Loucy (cell line): ENCODE data around the gene TACC2.

Experiments used
- H2AFZ ChIP-seq: fragments of 200-600 bp; sonication (generic); 2 replicates; pipeline ENCODE4 v1.6.0; 2016; ENCODE audit warnings: antibody characterized with exemption, mild to moderate bottlenecking, low read length, moderate library complexity
- H3F3A ChIP-seq: fragments of 200-600 bp; 2 replicates; pipeline ENCODE4 v1.6.0; 2016; ENCODE audit warnings: antibody characterized with exemption, low read depth, mild to moderate bottlenecking
- H3K27me3 ChIP-seq: fragments of 200-600 bp; sonication (generic); 2 replicates; pipeline ENCODE4 v1.6.1; 2014; ENCODE audit warnings: low read length, mild to moderate bottlenecking; ENCODE audit not compliant: insufficient read depth, poor library complexity, severe bottlenecking
- H3K36me3 ChIP-seq: fragments of 200-600 bp; sonication (generic); 2 replicates; pipeline ENCODE4 v1.6.1; 2016; ENCODE audit warnings: low read length; ENCODE audit not compliant: insufficient read depth
- H3K4me1 ChIP-seq: fragments of 200-600 bp; sonication (generic); 2 replicates; pipeline ENCODE4 v1.5.1; 2014; ENCODE audit warnings: low read length, mild to moderate bottlenecking; ENCODE audit not compliant: insufficient read depth, poor library complexity, severe bottlenecking
- H3K4me2 ChIP-seq: fragments of 200-600 bp; sonication (generic); 2 replicates; pipeline ENCODE4 v1.6.0; 2014; ENCODE audit warnings: antibody characterized with exemption, low read length, low read depth, mild to moderate bottlenecking; ENCODE audit not compliant: poor library complexity, severe bottlenecking
- H3K4me3 ChIP-seq: fragments of 200-600 bp; sonication (generic); 2 replicates; pipeline ENCODE4 v1.5.1; 2014; ENCODE audit warnings: low read length, mild to moderate bottlenecking, mixed read lengths; ENCODE audit not compliant: poor library complexity, severe bottlenecking
- H3K79me2 ChIP-seq: fragments of 200-600 bp; sonication (generic); 2 replicates; pipeline ENCODE4 v1.6.1; 2014; ENCODE audit warnings: low read length; ENCODE audit not compliant: insufficient read depth
- H3K9ac ChIP-seq: fragments of 200-600 bp; sonication (generic); 2 replicates; pipeline ENCODE4 v1.6.0; 2014; ENCODE audit warnings: mild to moderate bottlenecking, low read depth, low read length, moderate library complexity; ENCODE audit not compliant: poor library complexity, severe bottlenecking
- H3K9me2 ChIP-seq: fragments of 200-600 bp; sonication (generic); replicated peaks from 2 replicates; pipeline ENCODE4 v1.6.1; 2016; ENCODE audit warnings: low read depth, low read length, mixed read lengths
- H3K9me3 ChIP-seq: fragments of 200-600 bp; sonication (generic); 2 replicates; pipeline ENCODE4 v1.6.1; 2014; ENCODE audit warnings: mild to moderate bottlenecking, antibody characterized with exemption, low read length, low read depth; ENCODE audit not compliant: insufficient read depth
- H4K20me1 ChIP-seq: fragments of 200-600 bp; sonication (generic); 2 replicates; pipeline ENCODE4 v1.6.0; 2014; ENCODE audit warnings: antibody characterized with exemption, low read length, mild to moderate bottlenecking; ENCODE audit not compliant: insufficient read depth, poor library complexity, severe bottlenecking
- EZH2phosphoT487 ChIP-seq: fragments of 200-600 bp; IDR thresholded peaks from 2 replicates; pipeline ENCODE4 v1.6.1; 2018; ENCODE audit warnings: antibody characterized with exemption, mild to moderate bottlenecking, moderate library complexity, borderline replicate concordance
- TF ChIP-seq, protein P1 (sequence below): fragments of 200-600 bp; sonication (generic); conservative IDR thresholded peaks from 2 replicates; pipeline ENCODE4 v1.5.1; 2014; ENCODE audit warnings: mild to moderate bottlenecking, antibody characterized with exemption, low read length

Gene TACC2

DNA sequence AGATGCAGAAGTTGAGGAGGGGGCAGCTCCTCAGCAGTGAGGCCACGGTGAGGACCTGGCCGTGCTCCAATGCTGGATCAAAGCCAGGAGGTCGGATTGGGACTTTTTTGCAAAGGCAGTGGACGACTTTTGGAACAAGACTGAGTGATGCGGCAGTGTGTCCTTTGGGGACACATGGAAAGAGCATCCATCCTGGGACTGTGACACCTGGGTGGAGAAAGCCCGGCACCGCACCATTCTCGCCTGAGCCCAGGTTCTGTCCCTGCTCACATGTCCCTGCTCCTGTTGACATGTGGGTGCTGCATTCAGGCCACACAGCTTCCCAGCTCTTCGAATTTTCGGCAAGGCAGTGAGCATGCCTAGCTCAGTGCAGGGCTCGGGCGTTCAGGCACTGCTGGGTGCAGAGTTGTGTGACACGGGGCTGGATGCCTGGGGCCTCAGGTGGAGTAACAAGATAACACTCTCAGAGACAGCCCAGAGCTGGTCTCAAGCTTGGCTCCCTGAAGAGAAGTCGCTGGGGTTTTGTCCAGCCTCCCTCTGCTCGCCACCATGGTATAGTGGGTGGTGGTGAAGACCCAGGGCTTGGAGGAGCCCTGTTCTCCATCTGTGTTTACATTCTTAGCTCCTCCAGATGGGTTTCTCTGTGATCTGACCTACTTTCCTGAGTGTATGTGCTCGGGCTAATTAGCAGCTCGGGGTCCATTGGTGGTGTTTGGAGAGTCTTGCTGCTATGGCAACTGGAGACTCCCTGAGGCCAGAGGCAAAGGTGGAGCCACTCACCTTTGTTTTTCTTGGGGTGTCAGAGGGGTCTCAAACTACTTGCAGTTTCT is 170.4 kb downstream of the TACC2 start:
- Histone ChIP-seq H3K4me3 (no peak overlapping the region), H3K27me3 (no peaks in the 10 kb centered on the region), H4K20me1 (no peaks in the 10 kb centered on the region), H3K9me2 (no peaks in the 10 kb centered on the region), H3K36me3 (no peaks in the 10 kb centered on the region), H2AFZ (no peak overlapping the region), H3K4me1 (no peaks in the 10 kb centered on the region), H3K4me2 (no peak overlapping the region), H3K9ac (no peak overlapping the region), H3F3A (no peaks in the 10 kb centered on the region), H3K9me3 (peaks cover 6% of the 10 kb centered on the region; the same call in 1 of the 2 replicates), H3K79me2 (no peaks in the 10 kb centered on the region)
- TF ChIP-seq EZH2phosphoT487, result no peak
- TF ChIP-seq, protein P1, sequence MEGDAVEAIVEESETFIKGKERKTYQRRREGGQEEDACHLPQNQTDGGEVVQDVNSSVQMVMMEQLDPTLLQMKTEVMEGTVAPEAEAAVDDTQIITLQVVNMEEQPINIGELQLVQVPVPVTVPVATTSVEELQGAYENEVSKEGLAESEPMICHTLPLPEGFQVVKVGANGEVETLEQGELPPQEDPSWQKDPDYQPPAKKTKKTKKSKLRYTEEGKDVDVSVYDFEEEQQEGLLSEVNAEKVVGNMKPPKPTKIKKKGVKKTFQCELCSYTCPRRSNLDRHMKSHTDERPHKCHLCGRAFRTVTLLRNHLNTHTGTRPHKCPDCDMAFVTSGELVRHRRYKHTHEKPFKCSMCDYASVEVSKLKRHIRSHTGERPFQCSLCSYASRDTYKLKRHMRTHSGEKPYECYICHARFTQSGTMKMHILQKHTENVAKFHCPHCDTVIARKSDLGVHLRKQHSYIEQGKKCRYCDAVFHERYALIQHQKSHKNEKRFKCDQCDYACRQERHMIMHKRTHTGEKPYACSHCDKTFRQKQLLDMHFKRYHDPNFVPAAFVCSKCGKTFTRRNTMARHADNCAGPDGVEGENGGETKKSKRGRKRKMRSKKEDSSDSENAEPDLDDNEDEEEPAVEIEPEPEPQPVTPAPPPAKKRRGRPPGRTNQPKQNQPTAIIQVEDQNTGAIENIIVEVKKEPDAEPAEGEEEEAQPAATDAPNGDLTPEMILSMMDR, result no peak

DNA sequence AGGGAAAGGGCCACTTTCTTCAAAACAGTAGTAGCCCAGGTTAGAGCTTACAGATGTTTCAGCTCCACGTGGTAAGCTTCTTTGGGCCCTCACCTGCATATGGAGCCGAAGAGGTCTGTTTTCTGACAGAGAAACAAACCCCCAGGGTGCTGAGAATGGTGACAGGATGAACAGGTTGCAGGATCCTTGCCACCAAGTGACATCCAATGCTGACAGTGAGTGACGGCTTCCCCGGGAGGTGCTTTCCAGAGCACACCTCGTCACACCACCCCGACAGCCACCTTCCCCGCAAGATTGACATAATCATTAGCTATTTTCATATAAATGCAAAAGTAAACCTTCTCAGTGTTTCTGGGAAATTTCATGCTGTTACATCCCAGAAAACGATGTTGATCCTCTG is 172.8 kb downstream of the TACC2 start:
- no peak overlapping the region for H3K4me3 ChIP-seq
- H4K20me1 ChIP-seq, result no peaks in the 10 kb centered on the region
- no peaks in the 10 kb centered on the region for H3K4me1 ChIP-seq
- no peak for TF ChIP-seq EZH2phosphoT487
- TF ChIP-seq, protein P1, result no peak
- no peaks in the 10 kb centered on the region for H3K79me2 ChIP-seq
- no peaks in the 10 kb centered on the region for H3K36me3 ChIP-seq
- H3K4me2 ChIP-seq, result no peak overlapping the region
- H3K9me3 ChIP-seq, result peaks cover 6% of the 10 kb centered on the region; the same call in 1 of the 2 replicates
- H2AFZ ChIP-seq, result no peak overlapping the region
- no peaks in the 10 kb centered on the region for H3F3A ChIP-seq
- no peaks in the 10 kb centered on the region for H3K9me2 ChIP-seq
- H3K27me3 ChIP-seq, result no peaks in the 10 kb centered on the region
- no peak overlapping the region for H3K9ac ChIP-seq

DNA sequence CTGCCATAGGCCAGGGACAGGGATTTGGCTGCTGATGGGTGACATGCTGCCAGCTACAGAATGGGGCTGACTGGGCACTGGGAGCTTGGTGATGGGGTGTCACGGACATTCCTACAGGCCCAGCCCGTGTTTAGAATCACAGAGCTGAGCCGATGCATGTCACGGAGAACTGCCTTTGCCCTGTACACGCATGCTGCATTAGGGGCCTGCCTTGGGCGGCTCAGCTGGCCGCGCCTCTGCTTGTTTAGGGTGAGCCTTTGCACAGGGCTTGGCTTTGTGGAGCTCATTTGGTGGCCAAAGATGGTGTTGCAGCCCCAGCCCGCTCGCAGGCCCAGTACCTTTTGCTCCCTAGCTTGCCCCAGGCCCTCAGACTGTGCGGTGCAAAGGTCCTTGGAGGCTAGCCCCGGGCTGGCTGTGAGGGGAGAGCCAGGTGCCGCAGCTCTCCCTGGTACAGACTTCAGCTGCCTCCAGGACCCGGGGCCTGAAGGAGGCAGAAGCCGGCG is 173.8 kb downstream of the TACC2 start:
- H3F3A ChIP-seq, result no peaks in the 10 kb centered on the region
- no peak overlapping the region for H3K9ac ChIP-seq
- no peaks in the 10 kb centered on the region for H4K20me1 ChIP-seq
- no peaks in the 10 kb centered on the region for H3K36me3 ChIP-seq
- H3K4me1 ChIP-seq, result no peaks in the 10 kb centered on the region
- no peak overlapping the region for H2AFZ ChIP-seq
- H3K27me3 ChIP-seq, result no peaks in the 10 kb centered on the region
- H3K4me2 ChIP-seq, result no peak overlapping the region
- H3K9me2 ChIP-seq, result no peaks in the 10 kb centered on the region
- TF ChIP-seq, protein P1, result no peak
- no peak for TF ChIP-seq EZH2phosphoT487
- no peak overlapping the region for H3K4me3 ChIP-seq
- no peaks in the 10 kb centered on the region for H3K79me2 ChIP-seq
- H3K9me3 ChIP-seq, result peaks cover 6% of the 10 kb centered on the region; the same call in 1 of the 2 replicates
